ENCODE data around the gene EFR3B.

EFR3B gene

DNA sequence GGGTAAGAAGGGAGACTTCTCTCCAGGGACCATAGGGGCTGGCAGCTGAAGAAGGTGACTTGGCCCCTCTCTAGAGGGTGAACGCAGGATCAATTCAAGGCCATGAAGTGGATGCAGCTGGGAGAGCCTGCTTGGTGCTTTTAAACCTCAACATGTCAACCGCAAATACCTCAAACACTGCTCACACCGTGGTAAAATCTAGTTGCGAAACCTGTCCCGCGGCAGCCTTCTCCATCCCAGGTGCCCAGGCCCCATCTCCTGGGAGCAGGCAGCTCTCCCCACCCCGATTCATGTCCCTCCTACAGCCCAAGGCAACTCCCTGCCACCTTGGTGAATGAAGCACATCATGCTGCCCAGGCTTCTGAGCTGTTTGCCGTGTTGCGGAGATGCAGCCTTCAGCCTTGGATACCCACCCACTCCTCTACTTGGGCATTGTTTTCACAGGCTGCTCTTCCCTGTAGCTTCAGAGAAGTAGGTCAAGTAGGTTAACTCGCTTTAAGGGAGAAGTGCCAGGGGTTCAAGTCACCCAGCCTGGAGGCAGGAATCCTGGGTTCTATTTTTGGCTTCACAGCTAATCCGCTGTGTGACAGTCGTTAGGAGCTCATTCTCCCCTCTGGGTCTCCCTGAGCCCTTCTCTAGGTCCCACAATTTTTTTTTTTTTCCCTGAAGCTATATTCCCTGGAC is 6.2 kb upstream of the EFR3B start:
- no peak for DNase-seq

DNA sequence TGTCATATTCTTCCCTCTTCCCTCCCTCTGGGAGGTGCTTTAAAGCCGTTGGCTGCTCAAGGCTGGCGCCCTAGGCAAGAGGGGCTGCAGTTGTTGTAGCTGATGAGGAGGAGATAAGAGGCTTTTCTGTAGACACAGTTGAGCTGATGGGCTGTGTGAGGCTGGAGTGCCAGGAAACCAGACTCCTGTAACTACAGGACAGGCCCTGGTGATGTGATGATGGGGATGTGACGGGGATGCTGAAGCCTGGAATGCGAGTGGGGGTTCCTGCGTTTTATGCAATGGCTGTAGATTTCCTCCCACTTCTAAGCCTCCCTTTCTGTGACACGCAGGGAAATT is 5.7 kb upstream of the EFR3B start:
- no peak for DNase-seq

DNA sequence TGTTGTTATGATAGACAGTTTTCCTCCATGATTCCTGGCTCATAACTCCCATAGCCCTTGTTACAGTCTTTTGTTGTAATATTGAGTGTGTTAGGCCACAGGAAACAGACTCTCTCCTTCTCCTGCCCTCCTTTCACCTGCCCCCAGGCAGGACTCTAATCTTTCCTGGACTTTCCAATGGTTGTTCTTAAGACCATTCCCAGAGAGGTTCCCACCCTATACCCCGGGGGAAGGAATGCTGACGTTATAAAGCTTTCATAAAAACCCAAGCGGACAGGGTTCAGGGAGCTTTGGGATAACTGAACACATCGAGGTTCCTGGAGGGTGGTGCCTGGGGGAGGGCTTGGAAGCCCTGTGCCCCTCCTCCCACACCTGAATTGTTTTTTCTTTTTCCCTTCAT is 2.8 kb upstream of the EFR3B start:
- DNase-seq, result no peak

DNA sequence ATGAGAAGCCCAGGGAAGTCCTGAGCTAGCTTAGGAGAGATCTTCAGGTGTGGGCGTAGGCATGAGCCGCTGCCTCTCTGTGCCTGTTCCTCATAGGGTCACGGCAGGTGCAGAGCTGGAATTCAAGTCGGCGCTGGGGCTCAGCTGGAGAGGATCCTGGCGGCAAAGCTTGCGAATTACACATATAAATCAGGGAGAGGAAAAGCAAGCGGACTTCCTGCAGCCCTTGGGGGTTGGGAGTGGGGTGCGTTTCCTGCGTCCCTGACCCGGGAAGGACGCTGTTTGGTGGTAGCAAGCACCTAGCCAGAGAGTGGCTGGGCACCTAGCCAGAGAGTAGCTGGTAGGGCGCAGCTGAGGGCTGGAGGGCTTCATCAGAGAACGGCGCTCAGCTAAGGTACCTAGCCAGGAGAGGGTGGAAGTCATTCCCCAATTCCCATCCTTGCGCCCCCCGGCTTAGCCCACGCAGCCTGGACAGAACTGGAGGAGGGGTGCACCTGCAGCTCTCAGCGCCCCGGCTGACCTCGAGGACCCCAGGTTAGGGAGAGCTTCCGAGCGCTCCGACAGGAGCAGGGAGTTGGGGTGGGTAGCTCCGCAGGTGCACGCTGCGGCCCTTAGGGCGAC is 459 bp upstream of the EFR3B start:
- peak; percentile 84 for DNase-seq

DNA sequence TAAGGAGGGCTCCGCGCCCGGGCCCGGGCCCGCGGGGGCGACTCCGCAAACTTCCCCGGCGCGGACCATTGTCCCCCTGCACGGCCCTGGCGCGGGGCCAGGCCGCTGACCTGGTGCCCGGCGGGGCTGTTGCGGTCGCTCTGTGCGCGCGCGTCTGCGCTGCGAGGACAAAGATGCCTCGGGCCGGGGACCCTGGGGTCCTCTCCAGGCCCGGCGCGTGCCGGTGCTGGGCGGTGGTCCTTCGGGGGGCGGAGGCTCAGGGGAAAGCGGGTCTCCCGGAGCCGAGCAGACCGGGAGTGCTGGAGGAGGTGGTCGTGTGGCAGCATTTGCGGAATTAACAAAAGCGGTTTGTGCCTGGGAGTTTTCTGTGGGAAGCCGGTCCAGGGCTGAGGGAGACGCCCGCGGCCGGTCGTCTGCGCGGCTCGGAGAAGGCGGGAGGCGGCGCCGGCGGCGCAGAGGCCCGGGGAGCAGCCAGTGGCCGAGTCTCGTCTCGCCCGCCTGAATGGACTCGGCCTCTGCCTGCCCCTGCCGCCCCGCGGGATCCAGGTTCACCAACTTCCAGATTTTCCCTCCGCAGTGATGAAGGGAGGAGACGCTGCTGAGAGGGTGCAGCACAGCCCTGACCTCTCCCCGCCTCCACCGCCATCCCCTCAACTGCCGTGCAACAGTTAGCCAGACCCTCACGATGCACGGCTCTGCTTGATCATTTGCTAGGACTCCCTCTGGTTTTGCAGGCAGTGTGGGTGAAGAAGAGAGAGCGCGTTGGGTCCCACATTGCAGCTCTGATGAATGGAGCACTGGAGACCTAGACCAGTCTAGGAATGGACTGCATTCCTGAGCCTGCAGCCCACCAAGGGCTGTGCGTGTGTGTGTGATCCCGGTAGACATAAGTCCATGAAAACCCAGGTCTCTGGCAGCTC is 705 bp downstream of the EFR3B start:
- DNase-seq, result peak; percentile 23

DNA sequence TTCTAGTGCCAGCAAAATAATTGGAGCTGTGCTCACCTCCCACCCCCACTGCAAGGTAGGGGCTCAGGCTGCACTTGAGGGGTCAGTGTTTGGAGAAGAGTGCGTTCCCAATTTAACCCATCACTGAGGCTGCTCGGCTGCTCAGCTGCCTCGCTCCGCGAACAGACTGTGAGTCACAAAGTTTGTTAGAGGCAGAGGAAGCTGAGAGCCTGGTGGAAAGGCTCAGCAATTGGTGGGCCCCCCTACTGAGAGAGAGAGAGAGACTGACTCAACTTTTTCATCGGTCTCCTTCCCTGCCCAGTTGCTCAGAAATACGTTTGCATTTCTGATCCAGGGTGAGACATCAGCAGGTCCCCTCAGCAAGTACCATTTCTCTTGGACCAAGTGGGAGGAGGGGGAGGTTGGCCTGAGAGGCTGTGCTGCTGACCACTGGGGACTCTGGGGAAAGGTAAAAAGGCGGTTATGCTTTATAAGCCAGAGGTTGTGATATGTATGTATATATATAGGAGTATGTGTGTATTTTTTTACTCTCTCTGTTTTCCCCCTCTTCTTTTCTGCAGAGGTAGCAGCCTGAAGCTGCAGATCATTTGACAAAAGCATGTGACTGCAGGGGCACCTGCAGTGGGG is 1.5 kb downstream of the EFR3B start:
- DNase-seq, result peak; percentile 0

DNA sequence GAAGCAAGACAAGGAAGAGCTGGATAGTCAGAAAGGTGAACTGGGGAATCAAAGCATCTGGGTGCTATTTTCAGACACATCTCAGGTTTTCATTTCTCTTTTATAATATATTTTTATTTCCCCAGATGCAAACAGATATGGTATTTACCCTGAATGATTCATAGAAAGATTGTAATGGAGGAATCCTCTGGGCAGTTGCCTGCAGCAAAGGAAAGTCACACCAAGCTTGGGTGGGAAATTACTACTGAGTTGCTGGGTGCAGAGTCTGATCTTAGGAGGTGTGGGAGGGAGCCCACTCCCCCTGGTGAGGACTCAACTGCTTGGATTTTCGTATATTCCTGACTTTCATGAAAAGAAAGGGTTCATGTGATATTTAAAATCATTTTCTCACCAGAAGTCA is 2.1 kb downstream of the EFR3B start:
- no peak for DNase-seq

DNA sequence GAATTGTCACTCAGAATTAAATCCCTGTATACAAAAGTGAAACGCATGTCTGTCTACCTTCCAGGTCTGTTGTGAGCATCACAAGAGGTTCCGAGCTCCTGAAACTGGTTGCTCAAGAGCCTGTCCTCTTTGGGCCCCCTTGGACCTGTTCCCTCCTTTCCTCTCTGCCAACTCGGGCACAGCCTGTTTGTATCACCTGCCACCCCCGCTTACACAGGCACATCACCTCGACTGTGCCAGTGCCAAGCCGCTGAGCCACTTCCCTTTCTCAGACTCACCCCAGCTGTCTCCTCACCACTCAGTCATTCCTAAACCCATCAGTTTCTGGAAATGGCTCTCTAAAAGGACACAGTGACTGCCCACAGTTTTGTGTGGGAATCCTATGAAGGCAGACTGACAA is 3.1 kb downstream of the EFR3B start:
- peak; percentile 41 for DNase-seq

DNA sequence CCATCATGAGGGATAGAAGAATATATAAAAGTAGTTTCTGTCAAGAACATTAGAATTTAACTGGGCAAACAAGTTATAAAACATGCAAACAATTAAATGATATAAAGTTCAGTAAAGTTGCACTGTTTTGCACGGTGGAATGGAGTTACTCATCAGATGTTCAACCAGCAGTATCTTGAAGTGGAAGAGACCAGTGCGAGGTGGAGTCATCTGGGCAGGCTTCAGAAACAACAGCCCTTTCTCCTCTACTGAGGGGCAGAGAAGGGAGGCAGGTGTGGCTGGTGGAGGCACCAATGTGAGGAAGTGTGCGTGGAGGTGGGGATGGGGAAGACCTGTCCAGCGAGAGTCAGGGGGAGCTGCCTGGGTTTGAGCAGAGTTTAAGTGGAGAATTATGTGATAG is 7.5 kb downstream of the EFR3B start:
- DNase-seq, result no peak

DNA sequence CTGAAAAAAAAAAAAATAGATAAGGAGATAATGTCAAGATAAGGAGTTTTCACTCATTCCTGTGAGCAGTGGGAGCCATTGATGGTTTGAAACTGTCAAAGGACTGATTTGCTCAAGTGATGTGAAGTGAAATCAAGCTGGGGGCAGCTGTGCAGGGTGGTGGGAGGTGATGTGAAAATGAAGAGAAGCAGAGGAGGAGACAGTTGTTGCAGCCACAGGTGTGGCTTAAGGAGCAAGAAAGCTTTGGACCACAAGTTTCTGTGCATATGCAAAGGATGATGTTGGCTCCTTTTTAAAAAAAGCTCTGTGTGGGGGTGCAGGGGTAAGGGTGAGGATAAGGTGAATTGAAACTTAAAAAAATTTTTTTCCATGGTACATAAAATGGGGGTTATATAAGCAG is 8.3 kb downstream of the EFR3B start:
- DNase-seq, result no peak

DNA sequence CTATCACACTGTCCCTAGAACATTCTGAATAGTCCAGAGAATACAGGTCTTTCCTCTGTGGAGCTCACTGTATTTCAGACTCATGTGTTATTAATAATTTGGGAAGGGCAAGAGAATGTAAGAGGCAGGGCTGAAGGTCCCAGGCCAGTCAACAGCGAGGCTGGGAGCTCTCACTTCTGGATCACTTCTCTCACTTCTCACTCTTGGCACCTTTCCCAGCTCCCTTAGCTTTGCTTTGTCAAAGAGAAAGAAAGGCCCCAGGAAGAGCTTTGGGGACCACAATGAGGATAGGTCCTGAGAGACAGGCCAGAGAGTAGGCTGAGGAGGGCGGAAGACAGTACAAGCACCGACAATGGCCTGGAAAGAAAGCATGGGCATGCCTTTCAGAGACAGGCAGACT is 11.2 kb downstream of the EFR3B start:
- DNase-seq, result no peak

DNA sequence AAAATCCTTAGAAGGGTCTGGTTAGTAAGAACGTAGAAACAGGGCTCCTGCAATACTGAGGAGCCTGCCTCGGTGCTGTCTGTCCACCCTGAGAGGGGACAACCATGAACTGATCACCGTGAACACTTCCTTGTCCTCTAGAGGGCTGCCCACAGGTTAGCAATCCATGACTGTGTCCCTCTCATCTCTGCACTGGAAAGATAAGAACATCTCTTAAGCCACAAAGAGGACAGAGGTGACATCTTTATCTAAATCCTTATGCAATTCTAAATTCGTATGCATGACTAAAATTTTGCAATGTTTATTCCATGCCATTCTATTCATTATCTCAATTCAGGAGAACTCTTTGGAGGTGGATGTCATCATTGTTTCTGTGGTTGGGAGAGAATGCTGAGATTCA is 12.8 kb downstream of the EFR3B start:
- DNase-seq, result no peak

DNA sequence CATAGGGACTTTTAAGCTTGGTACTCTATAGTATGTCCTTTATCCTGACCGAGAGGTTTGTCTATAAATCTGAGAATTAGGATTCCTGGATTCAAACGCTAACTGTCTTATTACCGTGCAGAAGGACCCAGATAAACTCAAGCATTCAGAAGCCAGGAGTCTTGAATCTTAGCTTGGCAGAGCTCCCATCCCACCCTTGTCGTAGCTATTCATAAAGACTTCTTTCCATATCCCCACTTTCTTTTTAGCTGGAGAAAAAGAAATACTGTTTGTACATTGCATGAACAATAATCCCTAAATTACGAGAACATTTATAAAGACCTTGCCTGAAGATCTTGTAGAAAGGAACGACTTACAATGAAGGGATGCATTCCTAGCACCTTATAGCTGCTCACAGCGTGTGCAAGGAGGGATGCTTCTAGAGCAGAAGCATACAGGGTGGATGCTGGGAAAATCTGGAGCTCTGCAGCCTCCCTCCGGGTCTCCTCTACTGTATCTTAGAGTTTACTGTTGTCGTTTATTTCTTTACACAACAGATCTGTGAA is 13.6 kb downstream of the EFR3B start:
- DNase-seq, result no peak

DNA sequence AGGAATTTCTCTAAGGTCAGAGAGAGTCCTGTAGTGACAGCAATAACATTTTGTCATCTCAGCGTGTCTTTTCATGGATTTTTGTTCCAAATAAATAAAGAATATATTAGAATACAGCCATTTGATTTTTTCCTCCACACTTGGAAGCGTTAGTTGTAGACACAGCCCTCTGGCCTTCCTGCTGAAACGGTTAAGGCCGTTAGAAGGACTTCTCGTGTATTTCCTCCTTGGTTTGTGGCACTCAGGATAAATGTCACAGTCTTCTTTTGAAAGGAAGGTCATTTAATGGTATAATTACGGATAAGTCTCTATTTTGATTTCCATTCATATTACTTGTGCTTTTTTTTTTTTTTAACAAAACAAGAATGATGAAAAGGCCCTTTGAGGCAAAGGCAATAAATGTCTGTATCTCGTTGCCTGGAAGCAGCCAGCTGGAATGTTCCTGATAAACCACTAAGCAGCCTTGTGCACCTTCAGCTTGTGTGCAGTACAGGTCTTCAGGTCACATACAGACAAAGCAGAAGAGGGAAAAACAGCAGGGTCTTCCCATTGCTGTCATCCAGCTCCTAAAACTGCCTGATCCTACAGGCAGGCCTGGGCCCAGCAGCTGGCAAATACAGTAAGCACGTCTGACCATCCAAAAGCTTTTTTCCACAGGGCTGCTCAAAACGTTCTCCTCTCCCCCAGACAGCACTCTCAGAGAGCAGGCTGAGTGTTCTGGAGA is 14.4 kb downstream of the EFR3B start:
- no peak for DNase-seq

DNA sequence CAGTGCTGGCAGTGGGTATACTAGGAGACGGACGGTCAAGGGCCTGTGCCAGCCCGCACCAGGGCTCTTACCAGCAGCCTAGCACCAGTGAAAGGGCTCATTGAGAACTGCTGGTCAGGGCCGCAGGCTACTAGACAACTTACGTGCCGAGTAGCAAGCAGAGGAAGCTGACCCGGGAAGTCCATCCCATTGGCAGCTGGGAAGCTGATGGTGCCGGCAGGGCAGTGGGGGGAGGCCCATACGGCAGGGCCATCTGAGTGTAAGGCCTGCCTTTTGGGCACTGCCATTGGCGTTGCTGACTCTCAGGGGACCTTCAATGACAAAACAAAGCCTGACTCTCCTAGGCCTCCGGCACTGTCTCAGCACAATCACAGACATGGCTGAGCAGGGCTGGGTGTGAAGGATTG is 20.6 kb downstream of the EFR3B start:
- DNase-seq, result no peak

DNA sequence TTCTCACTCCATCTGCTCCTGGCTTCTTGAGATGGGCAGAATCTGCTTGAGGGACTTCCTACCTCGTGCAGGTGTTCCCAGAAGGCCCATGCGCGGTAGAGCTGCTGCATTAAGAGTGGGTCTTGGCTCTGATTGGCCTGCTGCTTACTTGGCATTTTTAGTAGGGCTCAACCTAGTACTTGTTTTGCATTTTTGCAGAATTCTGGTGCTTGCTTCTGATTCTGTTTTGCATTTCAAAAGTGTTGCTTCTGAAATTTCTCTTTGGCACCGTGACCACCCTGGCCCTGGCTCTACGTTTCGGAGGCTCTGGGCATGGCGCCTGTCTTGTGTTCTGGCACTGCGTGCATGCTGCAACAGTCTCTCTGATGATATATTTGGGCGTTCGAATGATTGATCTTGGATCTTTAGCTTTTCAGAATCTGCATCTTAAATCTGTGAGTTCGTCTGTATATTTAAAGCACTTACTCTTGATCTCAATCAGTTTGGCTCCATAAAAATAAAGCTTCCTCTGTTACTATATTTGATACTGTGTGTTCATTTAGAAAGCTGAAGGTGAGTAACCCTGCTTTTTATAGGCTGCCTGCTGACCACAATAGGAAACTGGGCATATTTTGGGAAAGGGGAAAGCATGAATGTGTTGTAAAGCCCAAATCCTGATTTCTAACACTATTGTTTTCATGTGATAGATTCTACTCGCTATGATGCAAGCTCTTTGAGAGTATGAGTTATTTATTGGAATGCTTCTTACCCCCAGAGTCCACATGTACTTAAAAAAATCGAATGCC is 22.2 kb downstream of the EFR3B start:
- peak; percentile 7 for DNase-seq

DNA sequence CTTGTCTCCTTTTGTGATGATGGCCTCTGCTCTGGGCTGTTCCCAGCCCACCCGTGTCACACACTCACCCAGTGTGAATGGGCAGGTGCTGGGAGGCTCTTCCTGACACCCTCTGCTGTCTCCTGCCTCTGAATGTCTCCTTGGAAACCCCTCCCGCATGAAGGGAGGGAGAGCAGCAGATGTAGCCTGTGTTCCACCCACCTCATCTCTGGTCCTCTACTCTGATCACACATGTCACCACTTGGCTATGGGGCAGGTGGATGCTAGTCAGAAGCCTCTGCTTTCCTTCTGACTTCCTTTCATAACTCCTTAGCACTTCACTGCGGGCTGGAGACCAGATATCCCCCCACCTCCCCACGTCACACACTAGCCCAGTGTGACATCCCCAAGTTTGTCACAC is 23.9 kb downstream of the EFR3B start:
- no peak for DNase-seq

DNA sequence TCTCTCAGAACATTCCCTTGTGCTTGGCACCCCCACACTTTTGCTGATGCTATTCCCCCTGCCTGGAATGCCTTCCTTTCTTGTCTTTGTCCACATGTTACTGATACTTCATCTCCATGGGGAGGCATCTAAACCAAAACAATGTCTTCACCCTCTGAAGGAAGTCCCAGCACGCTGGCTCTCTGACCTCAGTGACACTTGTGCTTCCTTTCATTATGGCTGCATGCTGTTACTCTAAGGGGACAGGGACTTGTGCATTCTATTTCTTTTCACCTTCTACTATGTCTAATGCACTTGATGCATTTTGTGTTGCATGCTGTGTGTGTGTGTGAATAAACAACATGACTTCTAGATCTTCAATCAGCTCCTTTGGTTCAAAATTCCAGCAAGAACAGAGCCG is 24.6 kb downstream of the EFR3B start:
- no peak for DNase-seq

DNA sequence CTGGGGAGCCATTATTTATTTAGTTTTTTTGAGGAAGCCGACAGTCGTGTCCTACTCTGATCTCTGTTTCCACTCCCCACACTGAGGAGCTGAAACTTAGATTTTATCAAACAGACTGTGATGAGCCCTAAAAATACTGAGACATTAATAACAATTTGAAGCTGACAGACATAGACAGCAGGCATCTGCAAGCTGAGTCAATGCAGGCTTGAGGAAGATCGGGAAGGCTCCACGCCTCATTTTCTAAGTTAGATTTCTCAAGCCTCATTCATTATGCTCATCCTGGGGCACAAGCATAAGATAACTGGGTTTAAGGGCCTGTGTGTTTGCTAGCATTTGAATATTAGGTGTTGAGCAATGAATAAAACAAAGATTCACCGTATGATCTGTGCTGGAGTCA is 26.3 kb downstream of the EFR3B start:
- DNase-seq, result peak; percentile 5

DNA sequence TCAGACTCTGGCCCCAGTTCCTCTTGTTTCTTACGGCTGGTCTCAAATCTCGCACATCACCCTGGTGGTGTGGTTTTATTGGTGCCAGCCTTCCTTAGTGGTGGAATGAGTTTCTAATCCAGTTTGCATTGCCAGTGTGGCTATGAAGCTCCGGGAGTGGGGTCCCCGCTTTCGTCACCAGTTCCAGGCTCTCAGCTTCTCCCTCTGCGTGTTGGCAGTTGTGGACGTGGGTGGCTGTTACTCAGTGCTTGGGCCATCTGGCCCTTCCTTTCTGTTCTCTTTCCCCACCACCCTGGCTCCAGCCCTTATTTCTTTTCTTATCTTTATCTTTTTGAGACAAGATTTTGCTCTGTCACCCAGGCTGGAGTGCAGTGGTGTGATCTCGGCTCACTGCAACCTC is 30.1 kb downstream of the EFR3B start:
- DNase-seq, result no peak

DNA sequence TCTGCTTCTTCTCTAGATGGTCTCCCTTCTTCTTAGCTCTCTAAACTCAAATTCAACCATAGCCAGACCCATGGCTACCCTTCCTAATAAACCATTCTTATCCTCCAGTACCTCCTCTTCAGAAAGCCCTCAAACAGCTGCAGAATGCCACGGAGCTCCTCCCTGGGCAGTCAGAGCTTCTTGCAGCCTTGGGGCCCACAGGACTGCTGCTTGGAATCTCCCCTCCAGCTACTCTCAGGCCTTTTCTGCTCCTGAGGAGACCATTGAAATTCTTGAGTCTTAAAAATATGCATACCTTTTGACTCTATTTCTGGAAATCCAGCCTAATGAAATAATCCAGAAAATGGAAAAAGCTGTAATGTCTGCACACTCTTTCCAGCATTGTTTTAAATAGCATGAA is 30.7 kb downstream of the EFR3B start:
- DNase-seq, result no peak

DNA sequence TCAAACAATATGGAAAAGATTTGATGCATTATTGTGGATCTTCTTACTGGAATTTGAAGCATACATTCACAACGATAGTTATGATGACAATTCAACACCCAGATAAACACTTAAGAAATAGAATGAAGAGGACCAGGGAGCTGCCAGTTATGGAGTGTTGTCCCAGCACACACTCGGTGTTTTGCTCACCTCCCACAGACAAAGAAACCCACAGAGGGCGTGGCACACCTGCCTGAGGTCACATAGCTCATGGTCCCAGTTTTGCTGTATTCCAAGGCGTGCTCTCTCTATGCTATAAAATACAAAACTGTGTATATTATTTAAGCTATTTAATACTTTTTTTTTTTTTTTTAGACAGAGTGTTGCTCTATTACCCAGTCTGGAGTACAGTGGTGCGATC is 31.1 kb downstream of the EFR3B start:
- no peak for DNase-seq

All from NCI-H526 treated with DMSO at 0.1 percent for 48 hours (cell line).